ENCODE measurements around the gene CTSO.

GRCh38 chr4:155941820-155942219, 11.8 kb downstream of the CTSO start:
- no peak for TF ChIP-seq CTCF (conservative IDR thresholded peaks at IDR 0.05; ENCODE audit: low read depth in 2 of 2)
- TF ChIP-seq EZH2 (IDR thresholded peaks at IDR 0.05; ENCODE audit: low read depth, unreplicated experiment), result no peak
- TF ChIP-seq JUNB (IDR thresholded peaks at IDR 0.05; ENCODE audit: unreplicated experiment), result no peak
- no peak for TF ChIP-seq POLR2AphosphoS5 (IDR thresholded peaks at IDR 0.05; ENCODE audit: low read depth)

Data from GM23338 (cell line).